Transverse colon (tissue), 4 donors: Measurements from ENCODE around the gene IGF2BP2.

Experiments
- EP300 ChIP-seq: sonication (generic); formaldehyde crosslinking; IDR thresholded peaks from one replicate; pipeline ENCODE4 v1.6.1; 2017; ENCODE audit warnings: antibody characterized with exemption, low read depth
- POLR2A ChIP-seq: fragments of 450-650 bp; IDR thresholded peaks from one replicate; pipeline ENCODE4 v1.6.1; 2016; ENCODE audit warnings: antibody characterized with exemption, mild to moderate bottlenecking, moderate library complexity
- POLR2AphosphoS5 ChIP-seq, 3 donors: sonication (generic); formaldehyde crosslinking; IDR thresholded peaks; one replicate each; pipeline ENCODE4 v1.6.1; 2016; ENCODE audit warnings: antibody characterized with exemption in 3 of 3
- TF ChIP-seq, protein P1 (sequence below), 5 experiments: fragments of 200-600 bp in 3 of 5; fragments of 450-650 bp in 2 of 5; sonication (generic) in 3 of 5; IDR thresholded peaks; 1 replicate in 2 of 5; 2 replicates in 3 of 5; pipeline ENCODE4 v1.5.1; 2016 to 2017; ENCODE audit warnings: antibody characterized with exemption in 5 of 5, inconsistent platforms in 3 of 5, mild to moderate bottlenecking in 2 of 5, moderate library complexity in 1 of 5

DNA sequence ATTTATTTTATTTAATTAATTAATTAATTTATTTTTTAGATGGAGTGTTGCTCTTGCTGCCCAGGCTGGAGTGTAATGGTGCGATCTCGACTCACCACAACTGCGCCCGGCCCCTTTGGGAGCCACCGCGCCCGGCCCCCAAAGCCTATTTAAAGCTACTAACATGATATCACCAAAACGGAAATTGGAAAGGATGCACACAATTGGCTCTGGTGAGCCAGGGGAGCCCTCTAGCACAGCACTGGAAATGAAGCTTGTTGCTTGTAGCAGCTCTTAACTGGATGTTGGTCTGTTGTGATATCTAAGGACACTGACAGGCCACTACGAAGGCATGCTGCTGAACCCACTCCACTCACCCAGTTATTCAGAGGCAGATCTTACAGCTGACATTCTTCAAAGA, 104.5 kb downstream of the IGF2BP2 start:
- TF ChIP-seq, protein P1, sequence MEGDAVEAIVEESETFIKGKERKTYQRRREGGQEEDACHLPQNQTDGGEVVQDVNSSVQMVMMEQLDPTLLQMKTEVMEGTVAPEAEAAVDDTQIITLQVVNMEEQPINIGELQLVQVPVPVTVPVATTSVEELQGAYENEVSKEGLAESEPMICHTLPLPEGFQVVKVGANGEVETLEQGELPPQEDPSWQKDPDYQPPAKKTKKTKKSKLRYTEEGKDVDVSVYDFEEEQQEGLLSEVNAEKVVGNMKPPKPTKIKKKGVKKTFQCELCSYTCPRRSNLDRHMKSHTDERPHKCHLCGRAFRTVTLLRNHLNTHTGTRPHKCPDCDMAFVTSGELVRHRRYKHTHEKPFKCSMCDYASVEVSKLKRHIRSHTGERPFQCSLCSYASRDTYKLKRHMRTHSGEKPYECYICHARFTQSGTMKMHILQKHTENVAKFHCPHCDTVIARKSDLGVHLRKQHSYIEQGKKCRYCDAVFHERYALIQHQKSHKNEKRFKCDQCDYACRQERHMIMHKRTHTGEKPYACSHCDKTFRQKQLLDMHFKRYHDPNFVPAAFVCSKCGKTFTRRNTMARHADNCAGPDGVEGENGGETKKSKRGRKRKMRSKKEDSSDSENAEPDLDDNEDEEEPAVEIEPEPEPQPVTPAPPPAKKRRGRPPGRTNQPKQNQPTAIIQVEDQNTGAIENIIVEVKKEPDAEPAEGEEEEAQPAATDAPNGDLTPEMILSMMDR (IDR thresholded peaks at IDR 0.05): no peak
- TF ChIP-seq POLR2A (no peak), POLR2AphosphoS5 (IDR thresholded peaks at IDR 0.05) (no peak), EP300 (no peak)
